ENCODE measurements around the gene SCP2.
"Not testable (repeated sequence)": the region's sequence is repeated elsewhere in the genome, so short reads cannot be mapped to it uniquely, and the experiment has no call there.

SCP2 gene

DNA sequence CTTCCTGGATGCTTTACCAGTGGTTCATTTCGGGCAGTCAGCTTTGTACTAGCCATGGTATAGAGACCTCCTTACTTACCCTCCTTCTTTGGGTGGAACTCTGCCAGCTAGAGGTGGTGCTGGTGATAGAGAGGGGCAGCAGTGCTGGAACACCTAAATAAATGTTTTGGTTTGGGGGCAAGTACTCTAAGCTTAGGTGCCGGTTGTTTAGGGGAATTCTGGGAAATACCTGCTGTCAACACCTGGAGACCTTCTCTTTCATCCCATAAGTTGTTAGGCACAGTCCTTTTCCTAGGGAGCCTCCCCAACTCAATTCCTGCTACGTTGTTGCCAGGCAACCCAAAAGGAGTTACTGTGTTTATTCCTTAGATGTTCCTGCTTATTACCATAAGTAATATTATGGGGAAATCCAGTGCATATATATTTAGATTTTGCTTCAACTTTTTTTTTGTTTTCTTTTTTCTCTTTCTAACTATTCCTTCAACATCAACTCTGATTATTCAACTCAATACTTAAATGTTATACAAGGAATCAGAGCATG, 16.9 kb downstream of the SCP2 start:
- in situ Hi-C loops (cut with HindIII; ENCODE audit: low pct_ligation_motif_present, low sequenced_read_pairs): no loop called here
- Histone ChIP-seq H3K36me3 (replicated peaks) (no peaks in the 10 kb centered on the region), H3K4me3 (ENCODE audit: low read depth, low read length) (no peak overlapping the region), H3K27ac (no peak overlapping the region), H3K27me3 (replicated peaks) (no peaks in the 10 kb centered on the region)
- TF ChIP-seq, protein P1, sequence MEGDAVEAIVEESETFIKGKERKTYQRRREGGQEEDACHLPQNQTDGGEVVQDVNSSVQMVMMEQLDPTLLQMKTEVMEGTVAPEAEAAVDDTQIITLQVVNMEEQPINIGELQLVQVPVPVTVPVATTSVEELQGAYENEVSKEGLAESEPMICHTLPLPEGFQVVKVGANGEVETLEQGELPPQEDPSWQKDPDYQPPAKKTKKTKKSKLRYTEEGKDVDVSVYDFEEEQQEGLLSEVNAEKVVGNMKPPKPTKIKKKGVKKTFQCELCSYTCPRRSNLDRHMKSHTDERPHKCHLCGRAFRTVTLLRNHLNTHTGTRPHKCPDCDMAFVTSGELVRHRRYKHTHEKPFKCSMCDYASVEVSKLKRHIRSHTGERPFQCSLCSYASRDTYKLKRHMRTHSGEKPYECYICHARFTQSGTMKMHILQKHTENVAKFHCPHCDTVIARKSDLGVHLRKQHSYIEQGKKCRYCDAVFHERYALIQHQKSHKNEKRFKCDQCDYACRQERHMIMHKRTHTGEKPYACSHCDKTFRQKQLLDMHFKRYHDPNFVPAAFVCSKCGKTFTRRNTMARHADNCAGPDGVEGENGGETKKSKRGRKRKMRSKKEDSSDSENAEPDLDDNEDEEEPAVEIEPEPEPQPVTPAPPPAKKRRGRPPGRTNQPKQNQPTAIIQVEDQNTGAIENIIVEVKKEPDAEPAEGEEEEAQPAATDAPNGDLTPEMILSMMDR (IDR thresholded peaks at IDR 0.05; ENCODE audit: low read depth, low read length, missing control alignments): no peak
- no peak for DNase-seq

GRCh38 chr1:52944566-52944965, 17.5 kb downstream of the SCP2 start:
- Histone ChIP-seq H3K27ac (no peak overlapping the region), H3K4me3 (ENCODE audit: low read depth, low read length) (no peak overlapping the region), H3K27me3 (replicated peaks) (no peaks in the 10 kb centered on the region), H3K36me3 (replicated peaks) (no peaks in the 10 kb centered on the region)
- no peak for DNase-seq
- in situ Hi-C loops (cut with HindIII; ENCODE audit: low pct_ligation_motif_present, low sequenced_read_pairs): no loop called here
- TF ChIP-seq, protein P1 (IDR thresholded peaks at IDR 0.05; ENCODE audit: low read depth, low read length, missing control alignments): no peak

GRCh38 chr1:52947490-52947889, 20.4 kb downstream of the SCP2 start:
- in situ Hi-C loops (cut with HindIII; ENCODE audit: low pct_ligation_motif_present, low sequenced_read_pairs): no loop called here
- H3K36me3 ChIP-seq (replicated peaks): no peaks in the 10 kb centered on the region
- no peak for DNase-seq
- no peak overlapping the region for H3K27ac ChIP-seq
- H3K27me3 ChIP-seq (replicated peaks): no peaks in the 10 kb centered on the region
- no peak overlapping the region for H3K4me3 ChIP-seq (ENCODE audit: low read depth, low read length)
- TF ChIP-seq, protein P1 (IDR thresholded peaks at IDR 0.05; ENCODE audit: low read depth, low read length, missing control alignments): no peak

- H3K4me3 ChIP-seq (ENCODE audit: low read depth, low read length); H3K27me3 ChIP-seq (replicated peaks); H3K36me3 ChIP-seq (replicated peaks); DNase-seq; H3K27ac ChIP-seq; in situ Hi-C loops (cut with HindIII; ENCODE audit: low pct_ligation_motif_present, low sequenced_read_pairs): not testable (repeated sequence)
Observed at GRCh38 chr1:52949602-52950001, 22.5 kb downstream of the SCP2 start.

DNA sequence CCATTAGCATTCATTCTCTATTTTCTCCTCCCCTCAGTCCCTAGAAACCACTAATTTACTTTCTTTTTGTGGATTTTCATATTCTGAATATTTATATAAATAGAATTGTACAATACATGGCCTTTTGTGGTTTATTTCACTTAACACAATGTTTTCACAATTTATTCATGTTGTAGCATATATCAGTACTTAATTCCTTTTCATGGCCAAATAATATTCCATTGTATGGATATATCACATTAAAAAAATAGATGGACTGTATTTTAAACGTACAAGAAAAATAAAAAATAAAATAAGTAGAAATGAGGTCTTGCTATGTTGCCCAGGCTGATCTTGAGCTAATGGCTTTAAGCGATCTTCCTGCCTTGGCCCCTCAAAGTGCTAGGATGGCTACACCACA, 25.0 kb downstream of the SCP2 start:
- TF ChIP-seq, protein P1 (IDR thresholded peaks at IDR 0.05; ENCODE audit: low read depth, low read length, missing control alignments): no peak
- Histone ChIP-seq H3K4me3 (ENCODE audit: low read depth, low read length) (no peak overlapping the region), H3K36me3 (replicated peaks) (no peaks in the 10 kb centered on the region), H3K27ac (no peak overlapping the region), H3K27me3 (replicated peaks) (no peaks in the 10 kb centered on the region)
- DNase-seq: no peak
- in situ Hi-C loops (cut with HindIII; ENCODE audit: low pct_ligation_motif_present, low sequenced_read_pairs): no loop called here

- Histone ChIP-seq H3K27me3 (replicated peaks) (no peaks in the 10 kb centered on the region), H3K36me3 (replicated peaks) (no peaks in the 10 kb centered on the region), H3K4me3 (ENCODE audit: low read depth, low read length) (no peak overlapping the region), H3K27ac (no peak overlapping the region)
- in situ Hi-C loops (cut with HindIII; ENCODE audit: low pct_ligation_motif_present, low sequenced_read_pairs): no loop called here
- TF ChIP-seq, protein P1 (IDR thresholded peaks at IDR 0.05; ENCODE audit: low read depth, low read length, missing control alignments): no peak
- peak; percentile 52 for DNase-seq
Observed at GRCh38 chr1:52955129-52955970, 28.3 kb downstream of the SCP2 start.

Measured in brain microvascular endothelial cell (primary cell).